Right atrium auricular region (tissue), 2 donors: ENCODE measurements around the gene GNG11. TPM values are rescaled to one million over a fixed set of nuclear protein-coding genes. Genes with fewer than 3 reads are reported as not detected.

Experiments
- DNase-seq: peaks from one replicate; pipeline ENCODE4 v3.0.0-alpha.2; 2019; ENCODE audit warnings: low spot score
- H3K27ac ChIP-seq, 2 donors: fragments of 200-600 bp; sonication (generic); 1 replicate in 1 of 2; 2 replicates in 1 of 2; pipeline ENCODE4 v1.5.1; 2016 to 2019
- H3K27me3 ChIP-seq, 2 donors: fragments of 200-600 bp; sonication (generic); one replicate each; pipeline versions ENCODE4 v1.5.1 to v1.6.0; 2017 to 2019
- H3K36me3 ChIP-seq: fragments of 200-600 bp; sonication (generic); one replicate; pipeline ENCODE4 v1.5.1; 2016
- H3K4me1 ChIP-seq, 2 donors: fragments of 200-600 bp; sonication (generic); one replicate each; pipeline versions ENCODE4 v1.5.1 to v1.6.0; 2017 to 2019
- H3K4me3 ChIP-seq, 2 donors: fragments of 200-600 bp; sonication (generic); 1 replicate in 1 of 2; 2 replicates in 1 of 2; pipeline ENCODE4 v1.5.1; 2017 to 2019; ENCODE audit warnings: mild to moderate bottlenecking in 1 of 2, moderate library complexity in 1 of 2
- H3K9me3 ChIP-seq, 2 donors: fragments of 200-600 bp; sonication (generic); one replicate each; pipeline ENCODE4 v1.5.1; 2019
- total RNA-seq, 2 donors: library from RNA; depleted of rRNA; stranded (reverse); fragments of >200 nt; gene quantifications; one replicate each; pipeline ENCODE4 v1.1.0, GENCODE V29; 2016
- TF ChIP-seq, protein P1 (sequence below), 2 donors: fragments of 200-600 bp; sonication (generic); IDR thresholded peaks; one replicate each; pipeline ENCODE4 v1.5.1; 2019; ENCODE audit warnings: antibody characterized with exemption in 2 of 2

The GNG11 gene
- total RNA-seq, 2 donors from 2014 or later = 18.2 to 21.8 TPM

DNA sequence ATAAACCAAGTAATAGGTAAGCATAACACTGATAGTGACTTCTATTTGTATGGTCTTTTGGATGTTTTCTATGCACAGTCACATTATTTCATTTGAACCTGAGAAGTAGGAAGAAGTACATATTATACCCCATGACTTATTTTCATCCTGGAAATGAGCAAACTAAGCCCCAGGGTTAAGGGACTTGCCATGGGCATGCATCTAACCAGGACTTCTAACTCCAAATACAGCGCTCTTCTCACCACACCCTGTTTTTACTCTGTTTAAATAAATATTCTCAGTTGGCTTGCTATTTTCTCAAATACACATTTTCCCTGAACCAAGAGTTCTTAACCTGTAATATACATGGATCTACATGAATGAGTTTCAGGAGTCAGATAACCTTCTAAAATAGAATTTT lies 16.3 kb downstream of the GNG11 start:
- no peaks in the 10 kb centered on the region for H3K9me3 ChIP-seq
- no peaks in the 10 kb centered on the region for H3K27me3 ChIP-seq
- TF ChIP-seq, protein P1, sequence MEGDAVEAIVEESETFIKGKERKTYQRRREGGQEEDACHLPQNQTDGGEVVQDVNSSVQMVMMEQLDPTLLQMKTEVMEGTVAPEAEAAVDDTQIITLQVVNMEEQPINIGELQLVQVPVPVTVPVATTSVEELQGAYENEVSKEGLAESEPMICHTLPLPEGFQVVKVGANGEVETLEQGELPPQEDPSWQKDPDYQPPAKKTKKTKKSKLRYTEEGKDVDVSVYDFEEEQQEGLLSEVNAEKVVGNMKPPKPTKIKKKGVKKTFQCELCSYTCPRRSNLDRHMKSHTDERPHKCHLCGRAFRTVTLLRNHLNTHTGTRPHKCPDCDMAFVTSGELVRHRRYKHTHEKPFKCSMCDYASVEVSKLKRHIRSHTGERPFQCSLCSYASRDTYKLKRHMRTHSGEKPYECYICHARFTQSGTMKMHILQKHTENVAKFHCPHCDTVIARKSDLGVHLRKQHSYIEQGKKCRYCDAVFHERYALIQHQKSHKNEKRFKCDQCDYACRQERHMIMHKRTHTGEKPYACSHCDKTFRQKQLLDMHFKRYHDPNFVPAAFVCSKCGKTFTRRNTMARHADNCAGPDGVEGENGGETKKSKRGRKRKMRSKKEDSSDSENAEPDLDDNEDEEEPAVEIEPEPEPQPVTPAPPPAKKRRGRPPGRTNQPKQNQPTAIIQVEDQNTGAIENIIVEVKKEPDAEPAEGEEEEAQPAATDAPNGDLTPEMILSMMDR (IDR thresholded peaks at IDR 0.05) = no peak
- H3K27ac ChIP-seq = no peak overlapping the region
- no peak for DNase-seq
- H3K36me3 ChIP-seq = no peaks in the 10 kb centered on the region
- H3K4me3 ChIP-seq = no peak overlapping the region
- H3K4me1 ChIP-seq = peaks cover 0 to 7% of the 10 kb centered on the region in 2 donors

DNA sequence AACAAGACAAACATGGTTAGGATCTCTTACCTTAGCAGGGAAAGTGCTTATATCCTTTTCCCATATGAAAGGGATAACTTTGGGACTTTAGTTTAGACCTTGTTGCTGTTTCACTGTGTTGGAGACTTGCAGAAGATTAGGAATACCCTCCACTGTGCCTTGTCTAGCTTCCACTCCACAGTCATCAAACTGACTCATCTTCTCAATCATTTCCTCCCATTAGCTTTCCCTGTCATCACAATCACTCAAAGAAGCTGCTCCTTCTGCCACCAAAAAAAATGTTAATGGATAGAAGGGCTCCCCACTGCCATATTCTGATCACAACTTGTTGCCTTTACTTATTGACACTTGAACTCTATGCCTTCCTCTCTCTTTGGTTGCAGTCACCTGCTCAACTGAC lies 16.8 kb downstream of the GNG11 start:
- H3K4me3 ChIP-seq = no peak overlapping the region

DNA sequence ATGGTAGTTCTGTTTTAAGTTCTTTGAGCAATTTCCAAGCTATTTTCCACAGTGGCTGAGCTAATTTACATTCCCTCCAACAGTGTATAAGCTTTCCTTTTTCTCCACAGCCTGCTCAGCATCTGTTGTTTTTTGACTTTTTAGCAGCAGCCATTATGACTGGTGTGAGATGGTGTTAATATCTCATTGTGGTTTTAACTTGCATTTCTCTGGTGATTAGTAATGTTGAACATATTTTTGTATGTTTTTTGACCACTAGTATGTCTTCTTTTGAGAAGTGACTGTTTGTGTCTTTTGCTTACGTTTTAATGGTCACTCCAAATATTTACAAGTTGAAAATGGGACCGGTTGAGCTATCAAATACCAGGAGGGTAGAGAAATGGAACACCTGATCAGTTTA lies 20.4 kb downstream of the GNG11 start:
- Histone ChIP-seq H3K4me3 (no peak overlapping the region), H3K27ac (no peak overlapping the region), H3K9me3 (no peaks in the 10 kb centered on the region), H3K27me3 (no peaks in the 10 kb centered on the region), H3K4me1 (peaks cover 0 to 15% of the 10 kb centered on the region in 2 donors), H3K36me3 (no peaks in the 10 kb centered on the region)
- TF ChIP-seq, protein P1 (IDR thresholded peaks at IDR 0.05) = no peak
- no peak for DNase-seq

More for the DNA sequence above, 16.8 kb downstream of the GNG11 start:
- Histone ChIP-seq H3K4me1 (peaks cover 0 to 7% of the 10 kb centered on the region in 2 donors), H3K27ac (no peak overlapping the region), H3K9me3 (no peaks in the 10 kb centered on the region), H3K36me3 (no peaks in the 10 kb centered on the region), H3K27me3 (no peaks in the 10 kb centered on the region)
- no peak for DNase-seq
- TF ChIP-seq, protein P1 (IDR thresholded peaks at IDR 0.05) = no peak

DNA sequence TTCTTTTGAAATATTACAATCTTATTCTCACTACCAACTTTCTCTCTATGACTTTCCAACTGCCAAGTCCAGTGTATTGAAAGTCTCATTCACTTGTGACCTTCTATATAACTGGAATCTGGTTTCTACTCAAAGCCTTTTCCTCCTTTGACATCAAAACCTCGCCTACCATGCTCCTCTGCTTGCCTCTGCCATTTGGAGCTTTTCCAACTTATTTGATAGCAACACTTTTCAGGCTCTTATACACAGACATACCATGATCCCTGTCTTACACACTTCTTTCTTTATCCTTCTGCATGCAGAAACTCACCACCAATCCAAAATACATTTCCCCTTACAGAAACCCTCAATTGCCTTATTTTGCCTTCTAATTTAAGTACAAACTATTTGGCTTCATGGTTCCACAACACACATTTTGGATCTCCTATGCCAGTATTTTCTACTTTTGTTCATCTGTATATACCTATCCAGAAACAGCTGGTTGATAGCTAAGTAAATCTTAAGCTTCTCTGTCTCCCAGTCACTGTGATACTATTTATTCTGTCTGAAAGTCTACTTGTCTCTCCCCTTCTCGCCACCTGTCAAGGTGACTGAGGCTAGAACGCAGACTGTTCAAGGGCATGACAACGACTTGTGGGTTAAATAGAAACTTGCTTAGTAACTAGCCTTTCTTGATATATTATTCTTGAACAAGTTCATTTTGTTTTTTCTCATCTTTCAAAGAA lies 22.4 kb downstream of the GNG11 start:
- H3K27me3 ChIP-seq = no peaks in the 10 kb centered on the region
- H3K4me1 ChIP-seq = peaks cover 0 to 15% of the 10 kb centered on the region in 2 donors
- TF ChIP-seq, protein P1 (IDR thresholded peaks at IDR 0.05) = no peak
- no peaks in the 10 kb centered on the region for H3K9me3 ChIP-seq
- no peak for DNase-seq
- H3K27ac ChIP-seq = peak overlapping the region in 1 of 2 donors; percentile 19
- H3K36me3 ChIP-seq = no peaks in the 10 kb centered on the region
- no peak overlapping the region for H3K4me3 ChIP-seq

DNA sequence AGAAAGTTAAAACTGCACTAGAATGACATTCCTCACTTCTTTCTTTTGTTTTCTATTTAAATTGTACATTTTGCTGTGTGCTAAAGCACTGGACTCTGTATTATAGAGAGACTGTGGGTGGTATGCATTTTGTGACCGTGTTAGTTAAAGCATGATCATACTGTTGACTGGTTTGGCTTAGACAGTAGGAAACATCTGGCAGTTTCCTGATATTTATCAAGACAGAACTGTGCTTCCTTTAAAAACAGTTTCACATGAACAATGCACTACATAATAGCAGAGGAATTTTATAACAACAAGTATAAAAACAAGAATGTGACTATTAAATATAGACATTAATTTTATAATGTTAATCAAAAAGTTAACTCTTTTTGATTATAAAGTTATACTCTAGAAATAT lies 23.1 kb downstream of the GNG11 start:
- no peak for DNase-seq
- H3K27ac ChIP-seq = peak overlapping the region in 1 of 2 donors; percentile 19
- TF ChIP-seq, protein P1 (IDR thresholded peaks at IDR 0.05) = no peak
- no peaks in the 10 kb centered on the region for H3K9me3 ChIP-seq
- peaks cover 0 to 15% of the 10 kb centered on the region in 2 donors for H3K4me1 ChIP-seq
- H3K36me3 ChIP-seq = no peaks in the 10 kb centered on the region
- no peaks in the 10 kb centered on the region for H3K27me3 ChIP-seq
- no peak overlapping the region for H3K4me3 ChIP-seq

DNA sequence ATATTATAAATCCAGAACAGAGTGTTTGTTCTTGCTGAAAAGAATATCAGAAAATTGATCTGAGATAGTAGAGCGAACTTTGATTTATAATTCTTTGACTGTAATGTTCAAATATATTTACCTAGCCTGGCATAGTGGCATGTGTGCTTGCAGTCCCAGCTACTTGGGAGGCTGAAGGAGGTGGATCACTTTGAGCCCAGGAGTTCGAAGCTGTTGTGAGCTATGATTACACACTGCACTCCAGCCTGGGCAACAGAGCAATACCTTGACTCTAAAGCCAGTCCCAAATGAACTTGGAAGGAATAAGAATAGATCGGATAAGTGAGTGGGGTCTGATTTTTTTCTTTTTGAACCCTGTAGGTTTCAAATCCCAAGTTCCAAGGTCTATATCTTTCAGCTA lies 23.5 kb downstream of the GNG11 start:
- H3K9me3 ChIP-seq = no peaks in the 10 kb centered on the region
- no peak overlapping the region for H3K4me3 ChIP-seq
- H3K27me3 ChIP-seq = no peaks in the 10 kb centered on the region
- peak overlapping the region; percentile 32 to 42 for H3K27ac ChIP-seq
- TF ChIP-seq, protein P1 (IDR thresholded peaks at IDR 0.05) = no peak
- H3K4me1 ChIP-seq = peaks cover 0 to 15% of the 10 kb centered on the region in 2 donors
- no peaks in the 10 kb centered on the region for H3K36me3 ChIP-seq
- no peak for DNase-seq
